ENCODE data around the gene MADCAM1.
"Not testable (repeated sequence)": the region's sequence is repeated elsewhere in the genome, so short reads cannot be mapped to it uniquely, and the experiment has no call there.

Gene MADCAM1

DNA sequence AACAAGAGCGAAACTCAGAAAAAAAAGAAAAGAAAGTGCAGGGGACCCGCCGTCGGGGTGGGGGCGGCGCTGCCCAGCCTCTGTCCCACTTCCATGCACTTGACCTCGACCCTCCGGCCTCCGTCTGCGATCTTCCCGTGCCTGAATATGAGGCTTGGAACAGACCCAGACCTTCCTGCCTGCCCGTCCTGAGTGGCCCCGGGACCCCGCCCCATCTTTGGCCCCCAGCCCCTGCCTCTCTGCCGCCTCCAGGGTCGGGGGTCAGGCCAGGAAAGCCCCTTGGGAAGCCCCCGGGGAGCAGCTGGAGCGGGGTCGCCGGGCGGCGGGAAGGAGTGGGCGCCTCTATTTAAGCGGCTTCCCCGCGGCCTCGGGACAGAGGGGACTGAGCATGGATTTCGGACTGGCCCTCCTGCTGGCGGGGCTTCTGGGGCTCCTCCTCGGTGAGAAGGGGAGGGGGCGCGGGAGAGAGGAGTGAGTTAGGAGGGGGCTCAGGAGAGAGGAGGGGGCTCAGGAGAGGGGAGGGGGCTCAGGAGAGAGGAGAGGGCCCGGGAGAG lies at the start of gene MADCAM1:
Gene MADCAM1, plus strand, starts transcription at position 375 of the 554 bp plus-strand sequence. Its CDS starts 14 bp downstream, at position 389.
- DNase-seq = no peak

DNA sequence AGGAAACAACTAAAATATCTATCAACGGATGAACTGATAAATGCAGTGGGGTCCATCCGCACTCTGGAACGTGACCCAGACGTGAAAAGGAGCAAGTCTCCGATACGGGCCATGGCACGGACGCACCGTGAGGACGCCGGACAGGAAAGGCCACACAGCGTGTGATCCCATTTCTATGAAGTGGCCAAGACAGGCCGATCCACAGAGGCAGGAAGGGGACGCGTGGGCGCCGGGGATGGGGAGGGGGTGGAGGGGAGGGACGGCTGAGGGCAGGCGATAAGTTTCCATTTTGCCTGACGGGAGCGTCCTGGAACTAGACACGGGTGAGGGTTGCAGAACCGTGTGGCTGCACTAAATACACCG lies 49.2 kb upstream of the MADCAM1 start:
- no peak for DNase-seq

DNA sequence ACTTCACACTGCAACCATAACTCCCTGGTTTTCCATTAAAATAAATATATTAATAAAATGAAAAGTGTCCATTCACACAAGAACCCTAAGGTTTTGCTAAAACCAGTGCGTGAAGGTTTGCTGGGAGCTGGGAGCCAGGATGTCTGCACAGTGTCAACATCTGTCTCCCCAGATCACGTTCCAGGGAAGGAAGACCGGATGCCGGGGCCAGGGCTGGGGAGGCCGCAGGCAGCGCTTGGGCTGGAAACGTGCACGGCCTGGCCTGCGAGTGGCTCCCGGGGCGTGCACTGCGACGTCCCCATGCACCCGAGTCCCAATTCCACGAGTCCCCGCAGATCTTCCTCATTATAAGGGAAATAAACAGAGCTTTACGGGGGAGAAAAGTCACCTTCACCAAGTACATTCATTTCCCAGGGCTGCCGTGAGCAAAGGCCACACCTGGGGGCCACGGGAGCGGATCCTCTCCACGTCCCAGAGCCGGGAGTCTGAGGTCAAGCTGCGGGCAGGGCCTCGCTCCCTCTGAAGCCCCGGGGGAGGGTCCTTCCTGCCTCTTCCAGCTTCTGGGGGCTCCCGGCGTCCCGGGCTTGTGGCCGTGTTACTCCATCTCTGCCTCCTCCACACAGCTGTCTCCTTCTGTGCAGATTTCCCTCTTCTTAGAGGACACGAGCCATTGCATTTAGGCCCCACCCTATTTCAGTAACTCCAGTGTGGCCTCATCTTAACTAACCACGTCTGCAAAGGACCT lies 48.3 kb upstream of the MADCAM1 start:
- DNase-seq = no peak

DNA sequence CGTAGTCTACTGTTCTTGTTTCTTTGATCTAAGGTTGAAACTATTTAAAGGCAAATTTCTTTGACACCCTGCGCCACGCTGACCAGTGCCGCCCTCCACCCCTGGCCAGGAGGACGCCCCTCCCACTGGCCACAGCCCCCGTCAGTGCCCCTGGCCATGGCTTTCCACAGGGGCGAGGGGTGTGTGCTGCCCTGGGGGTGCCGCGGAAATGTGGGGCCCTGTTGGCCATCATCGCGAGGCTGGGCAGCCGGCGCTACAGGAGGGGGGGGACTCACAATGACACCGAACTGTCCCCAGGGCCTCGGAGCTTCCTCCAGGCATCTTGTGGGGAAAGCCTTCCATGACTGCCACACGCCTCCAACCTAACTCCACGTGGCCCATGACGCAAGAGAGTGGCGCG lies 46.4 kb upstream of the MADCAM1 start:
- DNase-seq = no peak

DNA sequence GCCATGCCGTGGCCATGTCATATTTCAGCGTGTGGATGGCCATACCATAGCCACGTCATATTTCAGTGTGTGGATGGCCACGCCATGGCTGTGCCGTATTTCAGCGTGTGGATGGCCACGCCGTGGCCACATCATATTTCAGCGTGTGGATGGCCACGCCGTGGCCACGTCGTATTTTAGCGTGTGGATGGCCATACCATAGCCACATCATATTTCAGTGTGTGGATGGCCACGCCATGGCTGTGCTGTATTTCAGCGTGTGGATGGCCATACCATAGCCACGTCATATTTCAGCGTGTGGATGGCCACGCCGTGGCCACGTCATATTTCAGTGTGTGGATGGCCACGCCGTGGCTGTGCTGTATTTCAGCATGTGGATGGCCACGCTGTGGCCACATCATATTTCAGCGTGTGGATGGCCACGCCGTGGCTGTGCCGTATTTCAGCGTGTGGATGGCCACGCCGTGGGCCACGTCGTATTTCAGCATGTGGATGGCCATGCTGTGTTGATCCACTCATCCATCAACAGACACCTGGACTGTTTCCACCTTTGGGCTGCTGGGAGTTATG lies 45.3 kb upstream of the MADCAM1 start:
- DNase-seq = not testable (repeated sequence)

DNA sequence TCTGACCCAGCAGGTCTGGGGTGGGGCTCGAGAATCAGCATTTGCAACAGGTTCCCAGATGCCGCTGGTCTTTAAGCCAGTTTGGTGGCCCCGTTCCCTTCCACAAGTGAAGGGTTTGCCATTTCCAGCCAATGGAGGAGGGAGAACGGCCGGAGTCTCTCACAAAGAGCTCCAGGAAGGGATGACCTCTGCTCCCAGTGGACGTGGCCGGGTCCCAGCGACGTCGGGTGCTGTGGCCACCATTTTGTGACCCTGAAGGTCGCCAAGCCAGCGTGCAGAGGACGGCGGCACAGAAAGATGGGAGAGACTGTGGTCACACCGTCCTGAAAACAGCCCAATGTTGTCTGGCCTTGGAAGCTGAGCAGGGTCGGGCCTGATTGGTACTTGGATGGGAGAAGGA lies 43.5 kb upstream of the MADCAM1 start:
- DNase-seq = no peak

DNA sequence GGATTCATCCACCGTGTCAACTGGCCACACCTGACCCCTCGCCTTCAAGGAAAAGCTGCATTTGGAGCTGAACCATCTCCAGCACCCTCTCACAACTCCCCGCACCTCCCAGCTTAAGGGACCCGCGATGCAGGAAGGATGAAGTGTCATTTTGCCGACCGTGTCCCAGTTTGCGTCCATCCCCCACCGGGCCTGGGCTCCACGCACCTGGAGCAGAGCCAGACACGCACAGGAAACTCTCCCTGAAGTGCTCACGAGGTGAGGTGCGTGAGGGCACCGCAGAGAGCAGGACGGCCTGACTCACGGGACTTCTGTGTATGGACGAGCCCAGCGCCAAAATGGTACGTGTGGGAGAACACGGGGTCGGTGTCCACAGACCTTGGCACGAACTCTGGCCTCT lies 42.7 kb upstream of the MADCAM1 start:
- no peak for DNase-seq

DNA sequence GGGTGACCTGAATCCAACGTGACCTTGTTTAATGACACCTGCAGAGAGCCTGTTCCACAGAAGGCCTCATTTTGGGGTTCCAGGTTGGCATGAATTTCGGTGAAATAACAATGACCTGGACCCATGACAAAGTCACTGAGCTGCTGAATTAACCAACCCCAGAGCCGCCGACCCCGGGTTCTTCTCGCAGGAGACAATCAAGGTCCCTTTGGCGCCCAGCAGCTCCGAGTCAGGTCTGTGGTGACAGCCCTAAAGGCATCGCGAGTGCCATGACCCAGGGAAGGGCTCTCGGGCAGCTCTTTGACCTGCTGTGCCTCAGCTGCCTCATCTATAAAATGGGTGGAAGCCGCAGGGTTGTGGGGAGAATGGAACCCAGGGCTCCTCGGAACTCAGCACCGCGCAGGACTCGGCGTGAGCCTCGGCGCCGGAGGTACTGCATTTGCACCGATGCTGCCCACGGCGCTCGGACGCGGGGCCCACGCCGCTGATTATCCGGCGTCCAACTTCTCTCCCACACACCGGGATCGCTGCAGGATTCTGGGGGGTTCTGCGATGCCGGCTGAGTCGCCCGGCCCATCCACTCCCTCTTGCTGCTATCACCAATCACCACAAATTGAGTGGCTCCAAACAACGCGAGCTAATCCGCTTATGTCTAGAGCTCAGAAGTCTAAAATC lies 41.1 kb upstream of the MADCAM1 start:
- DNase-seq = no peak

DNA sequence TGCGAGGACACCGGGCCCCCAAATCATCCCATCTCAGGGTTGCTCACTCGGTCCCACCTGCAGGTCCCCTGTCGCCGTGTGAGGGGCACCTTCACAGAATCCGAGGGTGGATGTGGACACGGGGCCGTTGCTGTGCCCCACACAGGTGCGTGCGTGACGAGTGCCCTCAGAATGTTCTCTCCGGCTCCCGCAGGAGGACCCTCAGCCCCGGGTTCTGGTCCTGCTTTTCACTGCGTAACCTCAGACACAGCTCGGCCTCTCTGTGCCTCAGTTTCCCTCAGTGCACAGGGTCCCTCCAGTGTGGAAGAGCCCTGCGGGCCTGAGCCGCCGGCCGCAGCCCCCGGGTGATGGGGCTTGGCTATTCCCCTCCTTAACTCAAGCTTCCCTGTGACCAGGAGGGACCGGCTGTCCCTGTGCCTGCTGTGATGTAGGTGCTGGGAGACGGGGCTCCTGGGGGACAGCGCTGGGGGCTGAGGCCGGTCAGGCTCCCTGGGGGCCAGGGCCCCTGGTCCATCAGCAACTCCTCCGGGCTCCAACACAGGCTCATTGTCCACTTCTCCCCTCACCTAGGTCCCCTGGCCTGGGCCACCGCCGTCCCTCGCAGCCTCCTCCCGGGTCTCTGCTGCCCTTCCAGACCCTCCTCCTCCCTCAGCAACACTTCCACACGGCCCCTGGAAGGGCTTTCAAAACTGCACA lies 40.3 kb upstream of the MADCAM1 start:
- no peak for DNase-seq

DNA sequence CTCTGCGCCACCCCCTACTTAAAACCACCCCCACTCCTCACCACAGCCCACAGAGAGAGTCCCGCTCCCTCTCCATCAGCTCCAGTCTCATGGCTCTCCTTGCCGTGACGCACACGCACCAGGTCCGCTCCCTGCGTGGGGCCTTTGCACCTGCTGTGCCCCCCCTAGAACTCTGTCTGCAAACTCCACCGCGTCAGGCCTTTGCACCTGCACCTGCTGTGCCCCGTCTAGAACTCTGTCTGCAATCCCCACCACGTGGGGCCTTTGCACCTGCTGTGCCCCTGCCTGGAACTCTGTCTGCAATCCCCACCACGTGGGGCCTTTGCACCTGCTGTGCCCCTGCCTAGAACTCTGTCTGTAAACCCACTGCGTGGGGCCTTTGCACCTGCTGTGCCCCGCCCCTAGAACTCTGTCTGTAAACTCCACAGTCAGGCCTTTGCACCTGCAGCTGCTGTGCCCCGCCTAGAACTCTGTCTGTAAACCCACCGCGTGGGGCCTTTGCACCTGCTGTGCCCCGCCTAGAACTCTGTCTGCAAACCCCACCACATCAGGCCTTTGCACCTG lies 39.7 kb upstream of the MADCAM1 start:
- no peak for DNase-seq

DNA sequence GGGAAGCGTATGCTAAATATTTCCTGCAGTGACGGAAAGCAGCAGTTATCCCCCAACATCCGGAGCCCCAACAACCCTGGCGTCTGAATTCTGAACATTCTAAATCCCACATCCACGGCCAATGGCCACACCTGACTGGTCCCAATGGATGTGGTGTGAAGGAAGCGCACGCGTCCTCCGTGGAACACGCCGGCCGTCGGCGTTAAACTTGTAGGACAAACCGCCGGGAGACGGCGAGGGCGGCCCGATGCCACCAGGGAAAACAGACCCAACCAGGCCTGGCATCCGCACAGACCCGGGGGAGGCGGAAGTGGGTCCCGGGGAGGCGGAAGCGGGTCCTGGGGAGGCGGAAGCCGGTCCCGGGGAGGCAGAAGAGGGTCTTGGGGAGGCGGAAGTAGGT lies 38.6 kb upstream of the MADCAM1 start:
- no peak for DNase-seq

DNA sequence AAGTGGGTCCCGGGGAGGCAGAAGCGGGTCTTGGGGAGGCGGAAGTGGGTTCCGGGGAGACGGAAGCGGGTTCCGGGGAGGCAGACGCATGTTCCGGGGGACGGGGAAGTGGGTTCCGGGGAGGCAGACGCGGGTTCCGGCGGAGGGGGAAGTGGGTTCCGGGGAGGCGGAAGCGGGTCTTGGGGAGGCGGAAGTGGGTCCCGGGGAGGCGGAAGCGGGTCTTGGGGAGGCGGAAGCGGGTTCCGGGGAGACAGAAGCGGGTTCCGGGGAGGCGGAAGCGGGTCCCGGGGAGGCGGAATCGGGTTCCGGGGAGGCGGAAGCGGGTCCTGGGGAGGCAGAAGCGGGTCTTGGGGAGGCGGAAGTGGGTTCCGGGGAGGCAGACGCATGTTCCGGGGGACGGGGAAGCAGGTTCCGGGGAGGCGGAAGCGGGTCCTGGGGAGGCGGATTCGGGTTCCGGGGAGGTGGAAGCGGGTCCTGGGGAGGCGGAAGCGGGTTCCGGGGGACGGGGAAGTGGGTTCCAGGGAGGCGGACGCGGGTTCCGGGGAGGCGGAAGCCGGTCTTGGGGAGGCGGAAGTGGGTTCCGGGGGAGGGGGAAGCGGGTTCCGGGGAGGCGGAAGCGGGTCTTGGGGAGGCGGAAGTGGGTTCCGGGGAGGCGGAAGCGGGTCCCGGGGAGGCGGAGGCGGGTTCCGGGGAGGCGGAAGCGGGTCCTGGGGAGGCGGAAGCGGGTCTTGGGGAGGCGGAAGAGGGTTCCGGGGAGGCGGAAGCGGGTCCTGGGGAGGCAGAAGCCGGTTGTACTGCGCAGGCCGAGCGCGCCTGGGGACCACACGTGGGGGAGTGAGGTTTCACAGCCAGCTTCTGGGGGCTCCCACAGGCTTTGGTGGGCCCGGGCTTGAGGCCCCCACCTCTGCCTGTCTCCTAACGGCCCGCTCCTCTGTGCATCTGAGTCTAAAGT lies 37.9 kb upstream of the MADCAM1 start:
- DNase-seq = no peak

DNA sequence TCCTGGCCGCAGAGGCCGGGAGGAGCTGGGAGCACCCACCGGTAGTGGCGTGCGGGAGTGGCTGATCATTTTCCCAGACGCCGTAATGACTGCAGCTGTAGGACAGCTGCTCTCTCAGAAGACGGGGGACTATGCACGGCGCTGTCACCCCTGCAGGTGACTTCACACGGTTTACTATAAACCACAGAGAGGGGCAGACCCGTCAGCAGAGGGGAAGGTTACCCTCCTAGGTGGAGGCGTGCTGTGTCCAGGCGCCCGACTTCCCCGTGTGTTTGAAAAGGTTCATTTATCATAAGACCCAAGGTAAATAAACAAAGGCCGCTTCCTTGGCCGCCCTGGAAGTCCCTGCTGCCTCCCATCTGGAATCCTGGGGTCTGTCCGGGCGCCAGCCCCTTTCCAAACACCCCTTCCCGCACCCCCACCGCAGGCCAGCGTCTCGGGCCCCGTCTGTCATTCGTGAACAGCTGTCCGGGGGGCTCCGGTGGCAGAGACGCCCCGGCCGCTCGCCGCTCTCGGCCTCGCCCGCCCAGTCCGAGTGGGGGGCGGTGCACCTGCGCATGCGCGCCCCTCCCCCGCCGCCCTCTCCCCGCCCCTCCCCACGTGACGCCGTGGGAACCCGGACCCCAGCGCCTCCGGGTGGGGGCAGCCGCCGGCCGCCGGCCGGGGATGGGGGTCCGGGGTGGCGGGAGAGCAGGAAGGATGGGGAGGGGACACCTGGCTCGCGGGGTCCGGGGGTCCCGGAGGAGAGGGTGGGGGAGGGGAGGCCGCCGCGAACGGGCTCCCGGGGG lies 36.4 kb upstream of the MADCAM1 start:
- peak in 1 of 2 experiments; percentile 22 for DNase-seq

DNA sequence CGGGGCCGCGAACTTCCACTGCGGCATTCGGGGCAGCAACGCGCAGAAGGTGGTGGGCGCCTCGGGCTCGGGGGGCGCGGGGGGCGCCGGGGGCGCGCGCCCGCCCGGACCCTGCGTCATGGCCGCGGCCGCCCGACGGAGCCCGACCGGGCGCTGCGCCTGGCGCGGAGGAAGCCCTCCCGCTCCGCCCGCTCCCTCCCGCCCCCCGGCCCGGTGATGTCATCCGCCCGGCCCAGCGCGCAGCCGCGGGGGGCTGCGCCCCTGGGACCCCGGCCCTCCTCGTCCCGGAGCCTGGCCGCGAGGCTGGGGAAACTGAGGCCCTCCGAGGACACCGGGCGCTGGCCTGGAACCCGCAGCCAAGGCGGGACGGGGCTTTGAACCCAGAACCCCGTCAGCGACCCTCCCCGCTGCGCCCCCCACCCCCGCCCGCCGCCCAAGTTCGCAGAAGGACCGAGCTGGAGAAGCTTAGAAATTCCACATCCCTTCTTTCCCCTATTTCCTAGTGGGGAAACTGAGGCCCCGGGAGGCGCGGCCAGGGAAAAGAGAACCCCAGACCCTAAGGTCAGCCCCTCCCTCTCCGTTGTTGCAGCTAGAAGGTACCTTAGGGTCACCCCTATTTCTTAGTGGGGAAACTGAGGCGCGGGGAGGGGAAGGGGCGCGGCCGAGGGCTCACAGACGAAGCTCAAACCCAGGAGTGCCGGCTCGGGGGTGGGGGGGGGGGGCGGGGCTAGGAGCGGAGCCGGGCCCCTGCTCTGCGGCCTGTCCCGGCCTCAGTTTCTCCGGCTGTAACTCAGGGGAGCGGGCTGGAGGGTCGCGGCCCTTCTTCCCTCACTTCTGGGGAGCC lies 35.2 kb upstream of the MADCAM1 start, which contains the start of gene SHC2:
Gene SHC2, minus strand, starts transcription at position 157 of the 844 bp plus-strand sequence. Its CDS starts 37 bp downstream, at position 120.
- DNase-seq = no peak

DNA sequence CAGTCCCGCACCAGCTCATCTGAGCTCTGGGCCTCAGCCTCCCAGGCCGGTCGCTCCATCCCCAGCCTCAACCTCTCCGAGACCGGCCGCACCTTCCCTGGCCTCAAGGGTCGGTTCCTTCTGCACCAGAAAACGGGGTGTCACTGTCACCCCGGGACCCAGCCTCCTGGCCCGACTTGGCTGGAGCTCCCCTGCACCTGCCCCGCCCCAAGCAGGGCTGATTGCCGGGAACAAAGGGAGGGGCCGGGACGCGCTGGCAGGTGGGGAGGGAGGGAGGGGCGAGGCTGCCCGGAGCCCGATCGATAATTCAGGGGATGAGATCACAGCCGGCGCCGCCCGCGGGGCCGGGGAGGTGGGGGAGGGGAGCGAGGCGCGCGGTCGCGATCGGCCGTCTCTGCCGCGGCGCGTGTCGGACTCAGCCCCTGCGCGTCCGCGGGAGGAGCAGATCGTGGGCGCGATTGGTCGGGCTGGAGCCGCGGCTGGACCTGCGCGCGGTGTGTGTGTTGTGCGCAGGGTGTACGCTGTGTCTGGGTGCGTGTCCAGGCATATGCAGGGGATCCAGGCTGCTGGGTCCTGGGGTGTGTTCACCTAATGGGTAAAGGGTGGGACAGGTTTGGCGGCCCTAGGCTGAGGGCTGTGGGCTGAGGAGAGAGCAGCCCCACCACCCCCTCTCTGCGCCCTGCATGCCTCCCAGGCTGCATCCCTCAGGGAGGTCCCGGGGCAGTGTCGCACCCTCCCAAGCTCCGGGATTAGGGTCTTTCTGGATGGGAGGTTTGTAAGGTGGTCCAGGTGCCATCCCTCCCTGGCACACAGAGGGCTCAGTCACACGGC lies 34.4 kb upstream of the MADCAM1 start:
- DNase-seq = no peak

DNA sequence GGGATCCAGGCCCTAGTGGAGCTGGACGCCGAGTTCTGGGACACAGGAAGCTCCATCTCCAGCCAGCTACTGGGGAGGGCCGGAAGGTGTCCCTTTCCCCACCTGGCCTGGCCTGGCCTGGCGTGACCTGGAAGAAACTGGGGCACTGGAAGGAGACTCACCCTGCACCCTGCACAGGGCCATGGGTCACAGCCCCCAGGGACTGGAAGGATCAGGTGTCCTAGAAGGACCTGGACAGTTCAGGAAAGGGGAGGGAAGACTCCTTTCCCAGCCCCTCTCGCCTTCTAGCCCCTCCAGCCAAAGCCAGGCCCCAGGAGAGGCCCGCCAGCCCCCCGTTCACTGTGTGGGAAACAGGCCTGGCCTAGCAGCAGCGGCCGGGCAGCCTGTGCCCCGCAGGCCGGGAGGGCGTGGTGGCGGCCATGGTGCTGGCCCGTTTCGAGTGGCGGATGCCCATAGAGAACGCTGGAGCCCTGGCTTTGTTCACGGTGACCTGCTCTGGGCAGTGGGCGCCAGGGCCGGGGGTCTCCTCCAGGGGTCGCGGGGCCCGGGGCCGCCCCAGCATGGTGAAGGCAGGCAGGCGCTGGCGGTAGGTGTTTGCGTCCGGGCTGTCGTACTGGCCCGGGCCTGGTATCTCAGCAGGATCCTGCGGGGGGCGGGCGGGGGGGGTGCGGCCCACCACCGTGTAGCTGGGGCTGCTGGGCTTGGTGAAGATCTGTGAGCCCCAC lies 32.6 kb upstream of the MADCAM1 start:
- no peak for DNase-seq

DNA sequence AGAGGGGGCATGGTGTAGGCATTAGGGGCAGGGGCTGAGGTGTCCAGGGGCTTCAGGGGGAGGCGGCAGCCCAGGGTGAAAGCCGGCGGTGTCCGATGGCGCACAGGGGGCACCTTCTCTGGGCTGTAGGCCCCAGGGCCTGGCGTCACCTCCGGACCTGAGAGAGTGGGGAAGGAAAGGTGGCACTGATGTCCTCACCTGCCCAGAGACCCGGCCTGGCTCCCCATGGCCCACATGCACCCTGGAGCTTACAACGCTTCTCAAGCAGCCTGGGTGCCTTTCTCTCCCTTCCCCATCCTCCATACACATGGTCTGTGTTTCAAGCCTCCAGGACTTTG lies 32.1 kb upstream of the MADCAM1 start:
- no peak for DNase-seq
